Naive thymus-derived CD4-positive, alpha-beta T cell (primary cell): ENCODE results near the gene GPR137B. TPM values are rescaled to one million over a fixed set of nuclear protein-coding genes. Genes with fewer than 3 reads are reported as not detected.

ENCODE experiments used
- ATAC-seq: fragments of 150-1000 bp; cut with Tn5 transposase; 2 replicates; pipeline ENCODE4 v1.10.0; 2021; ENCODE audit warnings: mild to moderate bottlenecking, moderate library complexity
- CTCF ChIA-PET: fragments of 350-600 bp; sonication (Branson Sonifier 250); formaldehyde crosslinking; loops from one replicate; lab custom pipeline; 2021; ENCODE audit warnings: antibody characterized with exemption; lab: Charles Lee
- POLR2A ChIA-PET: fragments of 350-600 bp; sonication (Branson Sonifier 250); formaldehyde crosslinking; loops from one replicate; lab custom pipeline; 2021; ENCODE audit warnings: antibody characterized with exemption, inconsistent platforms; lab: Charles Lee
- DNase-seq, 9 donors: peaks; one replicate each; pipeline versions ENCODE4 v3.0.0 to v3.0.0-alpha.2; 2020 to 2022; ENCODE audit warnings: mixed read lengths in 1 of 9
- H3K27ac ChIP-seq: one replicate; pipeline ENCODE4 v1.7.0; 2013; ENCODE audit warnings: mild to moderate bottlenecking, low read depth, low read length, moderate library complexity
- H3K27me3 ChIP-seq, 2 donors: one replicate each; pipeline ENCODE4 v1.7.0; 2013; ENCODE audit warnings: low read length in 2 of 2, mild to moderate bottlenecking in 2 of 2, moderate library complexity in 2 of 2; ENCODE audit not compliant: control insufficient read depth in 2 of 2, insufficient read depth in 2 of 2
- H3K36me3 ChIP-seq, 3 experiments: 1 replicate in 2 of 3; 2 replicates in 1 of 3; pipeline ENCODE4 v1.7.0; 2013; ENCODE audit warnings: low read length in 3 of 3, mild to moderate bottlenecking in 3 of 3, moderate library complexity in 1 of 3; ENCODE audit not compliant: insufficient read depth in 3 of 3, control insufficient read depth in 2 of 3
- H3K4me1 ChIP-seq, 2 donors: one replicate each; pipeline ENCODE4 v1.7.0; 2013; ENCODE audit warnings: low read length in 2 of 2, mild to moderate bottlenecking in 2 of 2, moderate library complexity in 1 of 2; ENCODE audit not compliant: control insufficient read depth in 2 of 2, insufficient read depth in 2 of 2
- H3K4me3 ChIP-seq: 2 replicates; pipeline ENCODE4 v1.7.0; 2013; ENCODE audit warnings: mild to moderate bottlenecking, low read length
- H3K9me3 ChIP-seq, 3 experiments: 1 replicate in 2 of 3; 2 replicates in 1 of 3; pipeline ENCODE4 v1.7.0; 2013; ENCODE audit warnings: low read length in 3 of 3; ENCODE audit not compliant: control insufficient read depth in 2 of 3
- H3K27ac Mint-ChIP-seq, 9 donors: one replicate each; pipeline ENCODE4 v1.8.0; 2020 to 2022; ENCODE audit warnings: mixed read lengths in 9 of 9, mild to moderate bottlenecking in 8 of 9, moderate library complexity in 5 of 9, inconsistent platforms in 2 of 9
- H3K27me3 Mint-ChIP-seq, 5 donors: one replicate each; pipeline ENCODE4 v1.8.0; 2021 to 2022; ENCODE audit warnings: mixed read lengths in 5 of 5, mild to moderate bottlenecking in 1 of 5
- H3K36me3 Mint-ChIP-seq, 5 donors: one replicate each; pipeline ENCODE4 v1.8.0; 2020 to 2022; ENCODE audit warnings: mixed read lengths in 5 of 5, mild to moderate bottlenecking in 3 of 5, inconsistent platforms in 1 of 5
- H3K4me1 Mint-ChIP-seq, 7 donors: one replicate each; pipeline ENCODE4 v1.8.0; 2020 to 2022; ENCODE audit warnings: mixed read lengths in 7 of 7, mild to moderate bottlenecking in 3 of 7, inconsistent platforms in 1 of 7
- H3K4me3 Mint-ChIP-seq, 10 donors: one replicate each; pipeline ENCODE4 v1.8.0; 2020 to 2022; ENCODE audit warnings: mild to moderate bottlenecking in 10 of 10, mixed read lengths in 10 of 10, moderate library complexity in 6 of 10, inconsistent platforms in 2 of 10
- H3K9me3 Mint-ChIP-seq, 11 donors: one replicate each; pipeline ENCODE4 v1.8.0; 2020 to 2022; ENCODE audit warnings: mixed read lengths in 11 of 11, mild to moderate bottlenecking in 4 of 11, inconsistent platforms in 1 of 11, moderate library complexity in 1 of 11
- intact Hi-C, 2 donors: fragments of 100-400 bp; cut with micrococcal nuclease; formaldehyde crosslinking; loops; one replicate each; pipeline ENCODE4 v1.15.1; 2023
- polyA plus RNA-seq, 2 donors: library from polyadenylated mRNA; unstranded; fragments of 300-500 nt; fragmentation: Illumina TruSeq; gene quantifications; one replicate each; pipeline ENCODE4 v1.2.3, GENCODE V29; 2021
- total RNA-seq, 6 experiments: library from RNA in 5 of 6; stranded (reverse) in 5 of 6; gene quantifications; 1 replicate in 5 of 6; 2 replicates in 1 of 6; pipeline ENCODE4 v1.2.3 and lab custom pipeline; 2021 to 2026

The GPR137B gene
- total and polyA plus RNA-seq, 7 experiments from 2014 or later, result 2.8 to 15.3 (median 7.0) TPM

DNA sequence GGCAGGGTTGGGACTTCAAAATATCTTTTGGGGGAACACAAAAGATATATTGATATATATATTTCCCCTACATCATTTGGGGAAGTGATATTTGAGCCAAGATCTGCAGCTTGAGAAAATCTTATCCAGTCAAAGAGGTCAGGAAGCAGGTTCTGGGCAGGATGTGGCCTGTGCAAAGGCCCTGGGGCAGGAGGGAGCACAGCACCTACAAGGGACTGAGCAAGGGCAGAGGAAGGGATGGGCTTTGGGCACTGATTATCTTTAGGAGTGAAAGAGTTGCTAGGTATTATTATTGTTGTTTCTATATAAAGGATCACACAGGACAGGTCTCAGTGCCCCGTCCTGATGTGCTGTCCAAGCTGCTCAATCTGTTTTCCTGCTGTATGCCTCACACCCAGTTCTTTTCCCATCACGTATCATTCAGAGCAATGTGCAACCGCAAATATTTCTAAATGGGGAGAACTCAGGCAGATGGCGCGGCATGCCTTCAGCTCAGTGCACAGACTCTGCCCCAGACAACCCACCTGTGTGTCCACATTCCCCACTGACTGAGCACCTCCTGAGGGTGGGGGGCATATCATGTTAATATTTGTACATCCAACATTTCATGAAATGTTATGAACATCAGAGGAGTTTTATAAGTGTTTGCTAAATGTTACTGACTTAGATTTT is 28.1 kb upstream of the GPR137B start:
- POLR2A ChIA-PET, result no interaction called here
- Mint-ChIP-seq H3K4me1 (peaks cover 0 to 1% (median 0%) of the 10 kb centered on the region in 7 donors), H3K9me3 (peaks cover 0 to 1% (median 0%) of the 10 kb centered on the region in 11 donors), H3K36me3 (no peaks in the 10 kb centered on the region), H3K27me3 (peaks cover 0 to 5% (median 0%) of the 10 kb centered on the region in 5 donors), H3K27ac (no peak overlapping the region), H3K4me3 (no peak overlapping the region)
- H3K9me3 ChIP-seq, result no peaks in the 10 kb centered on the region
- CTCF ChIA-PET, result no interaction called here
- no peaks in the 10 kb centered on the region for H3K27me3 ChIP-seq
- H3K4me3 ChIP-seq, result no peak overlapping the region
- no peaks in the 10 kb centered on the region for H3K36me3 ChIP-seq
- H3K27ac ChIP-seq, result no peak overlapping the region
- ATAC-seq, result no peak
- no peaks in the 10 kb centered on the region for H3K4me1 ChIP-seq
- intact Hi-C loops, result no loop called here
- DNase-seq, result no peak

DNA sequence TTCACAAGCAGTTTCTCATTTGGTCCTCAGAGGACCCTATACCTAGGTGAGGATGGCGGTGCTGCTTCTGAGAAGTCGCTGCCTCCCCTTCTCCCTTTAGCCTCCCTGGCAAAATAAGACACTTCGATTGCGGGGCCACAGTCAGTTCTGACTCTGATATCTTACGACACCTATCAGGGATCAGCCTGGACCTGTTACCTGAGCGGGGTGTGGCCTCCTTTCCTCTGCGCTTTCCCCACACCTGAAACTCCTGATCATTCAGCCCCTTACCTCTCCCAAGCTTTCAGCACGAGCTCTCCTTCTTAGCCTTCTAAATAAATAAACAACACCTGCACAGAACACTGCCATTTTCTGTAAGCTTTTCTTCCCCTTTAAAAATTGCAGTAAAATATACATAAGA is 24.6 kb upstream of the GPR137B start:
- no peak for DNase-seq
- no peak overlapping the region for H3K4me3 Mint-ChIP-seq
- H3K27ac Mint-ChIP-seq, result no peak overlapping the region
- ChIA-PET CTCF (no interaction called here), POLR2A (no interaction called here)
- peaks cover 0 to 10% (median 0%) of the 10 kb centered on the region in 5 donors for H3K27me3 Mint-ChIP-seq
- no peaks in the 10 kb centered on the region for H3K27me3 ChIP-seq
- peaks cover 0 to 2% (median 0%) of the 10 kb centered on the region in 5 donors for H3K36me3 Mint-ChIP-seq
- intact Hi-C loops, result no loop called here
- H3K9me3 ChIP-seq, result no peaks in the 10 kb centered on the region
- peaks cover 6 to 27% (median 25%) of the 10 kb centered on the region in 7 donors for H3K4me1 Mint-ChIP-seq
- peaks cover 0 to 4% (median 0%) of the 10 kb centered on the region in 11 donors for H3K9me3 Mint-ChIP-seq
- H3K27ac ChIP-seq, result no peak overlapping the region
- H3K36me3 ChIP-seq, result no peaks in the 10 kb centered on the region
- H3K4me3 ChIP-seq, result no peak overlapping the region
- no peak for ATAC-seq
- H3K4me1 ChIP-seq, result peaks cover 9 to 10% of the 10 kb centered on the region in 2 donors

DNA sequence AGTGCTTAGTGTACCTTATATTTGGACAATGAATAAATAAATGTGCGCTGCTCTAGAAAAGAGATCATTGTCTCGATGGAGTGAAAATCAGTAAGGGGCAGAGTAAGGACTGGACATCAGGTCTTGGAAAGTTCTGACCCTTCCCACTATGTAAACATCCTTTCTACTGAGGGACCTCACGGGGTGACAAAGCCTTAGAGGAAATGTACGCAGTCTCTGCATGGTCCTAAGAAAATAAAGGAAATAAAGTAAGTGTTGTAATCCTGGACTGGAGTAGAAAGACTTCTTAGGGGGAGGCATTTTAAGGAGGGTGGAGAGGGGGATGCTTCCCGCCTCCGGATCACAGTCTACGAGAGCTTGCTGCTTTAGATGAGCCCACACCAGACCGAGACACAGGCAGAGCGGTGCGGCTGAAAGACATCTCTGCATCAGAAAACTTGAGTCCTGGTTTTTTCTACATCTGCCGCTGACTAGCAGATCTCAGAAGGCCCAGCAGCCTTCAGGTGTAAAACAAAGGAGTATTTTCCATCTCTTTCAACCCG is 22.3 kb upstream of the GPR137B start:
- peaks cover 0 to 2% (median 0%) of the 10 kb centered on the region in 5 donors for H3K36me3 Mint-ChIP-seq

DNA sequence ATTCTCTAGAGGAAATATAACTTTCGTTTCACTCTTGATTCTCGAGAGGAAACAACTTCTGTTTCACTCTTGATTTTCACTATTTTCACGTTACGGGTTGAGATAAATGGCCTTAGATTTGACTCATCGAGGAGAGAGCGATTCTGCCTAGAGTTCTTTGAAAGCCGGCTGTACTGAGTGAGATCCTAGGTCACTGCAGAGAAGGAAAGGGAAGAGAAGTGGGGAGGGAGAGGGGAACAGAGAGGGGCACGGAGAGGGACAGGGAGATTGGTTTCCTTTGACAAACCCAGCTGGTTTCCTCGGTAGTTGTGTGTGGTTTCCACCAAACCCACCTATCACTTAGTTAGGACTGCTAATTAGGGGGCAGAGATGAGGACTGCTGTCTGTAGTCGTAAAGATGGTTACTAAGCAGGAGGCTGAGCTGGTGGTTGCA is 21.6 kb upstream of the GPR137B start:
- peak; percentile 55 for ATAC-seq
- H3K27ac ChIP-seq, result no peak overlapping the region

More for the DNA sequence above, 22.3 kb upstream of the GPR137B start:
- Histone ChIP-seq H3K36me3 (no peaks in the 10 kb centered on the region), H3K27ac (no peak overlapping the region), H3K27me3 (no peaks in the 10 kb centered on the region), H3K4me3 (no peak overlapping the region), H3K4me1 (peaks cover 9 to 10% of the 10 kb centered on the region in 2 donors), H3K9me3 (no peaks in the 10 kb centered on the region)
- no peak for ATAC-seq
- peak overlapping the region in 5 of 9 donors; percentile 66 to 92 (median 85) for H3K27ac Mint-ChIP-seq
- peaks cover 0 to 15% (median 0%) of the 10 kb centered on the region in 5 donors for H3K27me3 Mint-ChIP-seq
- intact Hi-C loops, result loop anchor here in 1 of 2 donors (1.0 kb wide), 1 partner anchor 21 kb away; no protein-coding TSS in a partner anchor
- peaks cover 6 to 27% (median 25%) of the 10 kb centered on the region in 7 donors for H3K4me1 Mint-ChIP-seq
- peaks cover 0 to 4% (median 0%) of the 10 kb centered on the region in 11 donors for H3K9me3 Mint-ChIP-seq
- H3K4me3 Mint-ChIP-seq, result peak overlapping the region in 8 of 10 donors; percentile 20 to 90 (median 72)
- ChIA-PET POLR2A (no interaction called here), CTCF (no interaction called here)
- no peak for DNase-seq

DNA sequence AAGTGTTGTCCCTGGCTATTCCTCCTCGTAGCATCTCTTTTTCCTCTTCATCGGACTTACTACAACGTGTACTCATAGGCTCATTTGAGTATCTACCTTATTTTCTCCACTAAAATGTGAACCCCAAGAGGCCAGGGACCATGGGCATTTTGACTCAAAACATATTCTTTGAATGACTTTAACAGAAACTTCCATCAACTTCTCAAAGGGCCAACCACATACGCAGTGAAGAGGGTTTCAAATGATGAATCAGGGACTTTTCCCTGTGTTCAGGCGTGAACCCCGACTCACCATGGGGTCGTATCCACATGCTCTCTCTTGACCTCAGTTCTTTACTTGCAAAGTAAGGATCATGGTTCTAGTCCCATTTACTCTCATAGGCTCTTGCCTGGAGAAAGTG is 20.2 kb upstream of the GPR137B start:
- CTCF ChIA-PET, result no interaction called here
- Histone ChIP-seq H3K4me1 (peaks cover 9 to 10% of the 10 kb centered on the region in 2 donors), H3K4me3 (no peak overlapping the region), H3K36me3 (no peaks in the 10 kb centered on the region), H3K9me3 (no peaks in the 10 kb centered on the region), H3K27ac (no peak overlapping the region), H3K27me3 (no peaks in the 10 kb centered on the region)
- Mint-ChIP-seq H3K27me3 (peaks cover 0 to 15% (median 0%) of the 10 kb centered on the region in 5 donors), H3K4me1 (peaks cover 6 to 27% (median 25%) of the 10 kb centered on the region in 7 donors), H3K9me3 (peaks cover 0 to 4% (median 0%) of the 10 kb centered on the region in 11 donors), H3K4me3 (peak overlapping the region in 2 of 10 donors; percentile 11 to 73), H3K36me3 (peaks cover 0 to 2% (median 0%) of the 10 kb centered on the region in 5 donors), H3K27ac (peak overlapping the region in 2 of 9 donors; percentile 41 to 54)
- DNase-seq (no peak), ATAC-seq (no peak)
- POLR2A ChIA-PET, result no interaction called here
- intact Hi-C loops, result no loop called here

More for the DNA sequence above, 21.6 kb upstream of the GPR137B start:
- H3K4me3 ChIP-seq, result peak overlapping the region; percentile 53
- CTCF ChIA-PET, result no interaction called here
- no peaks in the 10 kb centered on the region for H3K9me3 ChIP-seq
- H3K4me1 ChIP-seq, result peaks cover 9 to 10% of the 10 kb centered on the region in 2 donors
- H3K27me3 Mint-ChIP-seq, result peaks cover 0 to 15% (median 0%) of the 10 kb centered on the region in 5 donors
- no peaks in the 10 kb centered on the region for H3K36me3 ChIP-seq
- H3K4me3 Mint-ChIP-seq, result peak overlapping the region; percentile 70 to 91 (median 82)
- POLR2A ChIA-PET, result no interaction called here
- peaks cover 0 to 4% (median 0%) of the 10 kb centered on the region in 11 donors for H3K9me3 Mint-ChIP-seq
- peaks cover 6 to 27% (median 25%) of the 10 kb centered on the region in 7 donors for H3K4me1 Mint-ChIP-seq
- intact Hi-C loops, result loop anchor here in 1 of 2 donors (1.0 kb wide), 1 partner anchor 21 kb away; no protein-coding TSS in a partner anchor
- H3K36me3 Mint-ChIP-seq, result peaks cover 0 to 2% (median 0%) of the 10 kb centered on the region in 5 donors
- H3K27ac Mint-ChIP-seq, result peak overlapping the region; percentile 8 to 95 (median 85)
- DNase-seq, result peak in 1 of 9 donors; percentile 11
- H3K27me3 ChIP-seq, result no peaks in the 10 kb centered on the region

DNA sequence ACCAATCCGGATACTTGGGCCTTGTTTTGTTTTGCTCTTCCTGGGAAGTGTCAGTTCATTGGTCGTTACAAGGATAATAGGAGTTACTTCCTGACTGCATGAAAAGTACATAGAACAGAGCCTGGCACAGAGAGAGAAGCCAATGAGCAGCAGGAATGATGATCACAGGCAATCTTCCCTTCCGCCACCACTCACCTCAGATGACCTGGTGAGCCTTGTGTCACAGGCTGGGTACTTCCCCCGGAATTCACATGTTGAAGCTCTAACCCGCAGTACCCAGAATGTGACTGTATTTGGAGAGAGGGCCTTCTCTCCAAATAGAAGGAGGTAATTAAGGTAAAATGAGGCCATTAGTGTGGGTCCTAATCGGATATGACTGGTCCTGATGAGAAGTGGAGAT is 18.8 kb upstream of the GPR137B start:
- POLR2A ChIA-PET, result no interaction called here
- Mint-ChIP-seq H3K4me3 (no peak overlapping the region), H3K9me3 (peaks cover 0 to 4% (median 0%) of the 10 kb centered on the region in 11 donors), H3K27me3 (peaks cover 0 to 12% (median 6%) of the 10 kb centered on the region in 5 donors), H3K4me1 (peaks cover 6 to 27% (median 25%) of the 10 kb centered on the region in 7 donors), H3K27ac (peak overlapping the region in 1 of 9 donors; percentile 29), H3K36me3 (peaks cover 0 to 2% (median 0%) of the 10 kb centered on the region in 5 donors)
- H3K27ac ChIP-seq, result no peak overlapping the region
- H3K27me3 ChIP-seq, result no peaks in the 10 kb centered on the region
- CTCF ChIA-PET, result no interaction called here
- ATAC-seq, result no peak
- H3K4me1 ChIP-seq, result peaks cover 9 to 10% of the 10 kb centered on the region in 2 donors
- DNase-seq, result no peak
- H3K9me3 ChIP-seq, result no peaks in the 10 kb centered on the region
- no peaks in the 10 kb centered on the region for H3K36me3 ChIP-seq
- H3K4me3 ChIP-seq, result no peak overlapping the region
- intact Hi-C loops, result no loop called here
